Kidney epithelial cell (primary cell): ENCODE data around the gene ELOVL7. TPM values are rescaled to one million over a fixed set of nuclear protein-coding genes. Genes with fewer than 3 reads are reported as not detected.

Source experiments
- DNase-seq: peaks from one replicate; pipeline ENCODE4 v3.0.0-alpha.2; 2010; ENCODE audit warnings: low read depth
- H3K27me3 ChIP-seq: 2 replicates; pipeline ENCODE4 v1.6.0; 2011; ENCODE audit warnings: low read length; ENCODE audit not compliant: control insufficient read depth, insufficient read depth
- H3K36me3 ChIP-seq: 2 replicates; pipeline ENCODE4 v1.5.1; 2011; ENCODE audit warnings: low read length; ENCODE audit not compliant: control insufficient read depth, insufficient read depth
- H3K4me3 ChIP-seq: 2 replicates; pipeline ENCODE4 v1.5.1; 2011; ENCODE audit warnings: low read depth, mild to moderate bottlenecking, control low read depth, low read length
- CTCF ChIP-seq: IDR thresholded peaks from 2 replicates; pipeline ENCODE4 v1.5.1; 2011; ENCODE audit warnings: mild to moderate bottlenecking, moderate library complexity, low read length, control low read depth, inconsistent platforms; ENCODE audit not compliant: insufficient read depth, poor library complexity, severe bottlenecking
- total RNA-seq: library from RNA; depleted of rRNA; stranded (reverse); fragments of >200 nt; gene quantifications from 2 replicates; pipeline ENCODE4 v1.2.3, GENCODE V29; 2015

ELOVL7 gene
- total RNA-seq, 1 donor from 2014 or later = 35.3 TPM

- no peak overlapping the region for H3K4me3 ChIP-seq
- H3K36me3 ChIP-seq = no peaks in the 10 kb centered on the region
- no peaks in the 10 kb centered on the region for H3K27me3 ChIP-seq
- no peak for DNase-seq
- TF ChIP-seq CTCF = no peak
Observed at GRCh38 chr5:60811105-60811504, 33.0 kb downstream of the ELOVL7 start.

- no peaks in the 10 kb centered on the region for H3K27me3 ChIP-seq
- no peak overlapping the region for H3K4me3 ChIP-seq
- TF ChIP-seq CTCF = no peak
- peak; percentile 65 for DNase-seq
- no peaks in the 10 kb centered on the region for H3K36me3 ChIP-seq
Observed at GRCh38 chr5:60810438-60811085, 33.5 kb downstream of the ELOVL7 start.

GRCh38 chr5:60809891-60810425 is 34.1 kb downstream of the ELOVL7 start:
- no peak for TF ChIP-seq CTCF
- H3K27me3 ChIP-seq = no peaks in the 10 kb centered on the region
- H3K36me3 ChIP-seq = no peaks in the 10 kb centered on the region
- DNase-seq = no peak
- H3K4me3 ChIP-seq = no peak overlapping the region

GRCh38 chr5:60806591-60807243 is 37.4 kb downstream of the ELOVL7 start:
- Histone ChIP-seq H3K27me3 (no peaks in the 10 kb centered on the region), H3K4me3 (no peak overlapping the region), H3K36me3 (no peaks in the 10 kb centered on the region)
- no peak for DNase-seq
- no peak for TF ChIP-seq CTCF

GRCh38 chr5:60805463-60805862 is 38.6 kb downstream of the ELOVL7 start:
- Histone ChIP-seq H3K36me3 (no peaks in the 10 kb centered on the region), H3K27me3 (no peaks in the 10 kb centered on the region), H3K4me3 (no peak overlapping the region)
- no peak for TF ChIP-seq CTCF
- DNase-seq = no peak
